Duodenal mucosa (tissue), 2 donors: Measurements from ENCODE around the gene MAP2K2.
A peak's percentile ranks its signal among the peaks of the same experiment; 100 is the strongest.
"Not testable (repeated sequence)": the region's sequence is repeated elsewhere in the genome, so short reads cannot be mapped to it uniquely, and the experiment has no call there.

Experiments
- H3K27ac ChIP-seq: one replicate; pipeline ENCODE4 v1.7.0; 2013; ENCODE audit warnings: low read depth, low read length
- H3K27me3 ChIP-seq, 2 donors: one replicate each; pipeline ENCODE4 v1.7.0; 2013; ENCODE audit warnings: low read length in 2 of 2, control low read depth in 1 of 2; ENCODE audit not compliant: insufficient read depth in 2 of 2, control insufficient read depth in 1 of 2
- H3K36me3 ChIP-seq, 2 donors: one replicate each; pipeline ENCODE4 v1.7.0; 2013; ENCODE audit warnings: low read length in 2 of 2, control low read depth in 1 of 2; ENCODE audit not compliant: insufficient read depth in 2 of 2, control insufficient read depth in 1 of 2
- H3K4me1 ChIP-seq, 2 donors: one replicate each; pipeline ENCODE4 v1.7.0; 2013; ENCODE audit warnings: low read length in 2 of 2, control low read depth in 1 of 2; ENCODE audit not compliant: insufficient read depth in 2 of 2, control insufficient read depth in 1 of 2
- H3K4me3 ChIP-seq, 2 donors: one replicate each; pipeline ENCODE4 v1.7.0; 2013; ENCODE audit warnings: low read length in 2 of 2, low read depth in 1 of 2
- H3K9ac ChIP-seq, 2 donors: one replicate each; pipeline ENCODE4 v1.7.0; 2013; ENCODE audit warnings: low read length in 2 of 2, low read depth in 1 of 2
- H3K9me3 ChIP-seq, 2 donors: one replicate each; pipeline ENCODE4 v1.7.0; 2013; ENCODE audit warnings: low read length in 2 of 2, control low read depth in 1 of 2; ENCODE audit not compliant: control insufficient read depth in 1 of 2

Gene MAP2K2

GRCh38 chr19:4123615-4124568 lies at the start of gene MAP2K2:
Gene MAP2K2 (minus strand): TSS chr19:4124122. CDS start chr19:4123875, 247 bp downstream.
- Histone ChIP-seq H3K27me3 (no peaks in the 10 kb centered on the region), H3K4me1 (peaks cover 21 to 26% of the 10 kb centered on the region in 2 donors), H3K36me3 (peaks cover 0 to 15% of the 10 kb centered on the region in 2 donors), H3K27ac (peak within 1 kb of the TSS; percentile 32), H3K4me3 (peak within 1 kb of the TSS; percentile 78 to 87), H3K9ac (peak within 1 kb of the TSS; percentile 83 to 97), H3K9me3 (no peaks in the 10 kb centered on the region)

GRCh38 chr19:4172861-4173473 lies 49.0 kb upstream of the MAP2K2 start:
- Histone ChIP-seq H3K4me1 (peaks cover 0 to 2% of the 10 kb centered on the region in 2 donors), H3K27ac (no peak overlapping the region)

GRCh38 chr19:4171676-4172075 lies 47.8 kb upstream of the MAP2K2 start:
- Histone ChIP-seq H3K9ac (no peak overlapping the region), H3K36me3 (peaks cover 8 to 17% of the 10 kb centered on the region in 2 donors), H3K27me3 (no peaks in the 10 kb centered on the region), H3K9me3 (no peaks in the 10 kb centered on the region), H3K4me3 (no peak overlapping the region), H3K4me1 (peaks cover 0 to 2% of the 10 kb centered on the region in 2 donors), H3K27ac (no peak overlapping the region)

More at GRCh38 chr19:4172861-4173473, 49.0 kb upstream of the MAP2K2 start:
- H3K4me3 ChIP-seq = no peak overlapping the region
- no peak overlapping the region for H3K9ac ChIP-seq
- peaks cover 11 to 17% of the 10 kb centered on the region in 2 donors for H3K36me3 ChIP-seq
- no peaks in the 10 kb centered on the region for H3K9me3 ChIP-seq
- no peaks in the 10 kb centered on the region for H3K27me3 ChIP-seq

GRCh38 chr19:4164262-4164661 lies 40.3 kb upstream of the MAP2K2 start:
- Histone ChIP-seq H3K4me1 (peaks cover 0 to 2% of the 10 kb centered on the region in 2 donors), H3K36me3 (peaks cover 3 to 25% of the 10 kb centered on the region in 2 donors), H3K9ac (no peak overlapping the region), H3K27me3 (no peaks in the 10 kb centered on the region), H3K27ac (no peak overlapping the region), H3K4me3 (no peak overlapping the region), H3K9me3 (no peaks in the 10 kb centered on the region)

GRCh38 chr19:4161415-4162077 lies 37.6 kb upstream of the MAP2K2 start:
- Histone ChIP-seq H3K27me3 (no peaks in the 10 kb centered on the region), H3K9me3 (no peaks in the 10 kb centered on the region), H3K36me3 (peaks cover 0 to 32% of the 10 kb centered on the region in 2 donors), H3K27ac (no peak overlapping the region), H3K4me3 (no peak overlapping the region), H3K9ac (no peak overlapping the region), H3K4me1 (peaks cover 0 to 7% of the 10 kb centered on the region in 2 donors)

- H3K9ac ChIP-seq, H3K27ac ChIP-seq, H3K4me3 ChIP-seq, H3K27me3 ChIP-seq, H3K9me3 ChIP-seq: not testable (repeated sequence)
- Histone ChIP-seq H3K4me1 (peaks cover under 1 to 15% of the 10 kb centered on the region in 2 donors), H3K36me3 (peaks cover 0 to 19% of the 10 kb centered on the region in 2 donors)
Measured at GRCh38 chr19:4157971-4158370, 34.0 kb upstream of the MAP2K2 start.

GRCh38 chr19:4157164-4157563 lies 33.2 kb upstream of the MAP2K2 start:
- Histone ChIP-seq H3K4me1 (peaks cover 6 to 18% of the 10 kb centered on the region in 2 donors), H3K27ac (no peak overlapping the region), H3K36me3 (peaks cover 0 to 19% of the 10 kb centered on the region in 2 donors), H3K27me3 (no peaks in the 10 kb centered on the region), H3K4me3 (peak overlapping the region; percentile 25 to 45), H3K9ac (no peak overlapping the region), H3K9me3 (no peaks in the 10 kb centered on the region)

- H3K27ac ChIP-seq = no peak overlapping the region
- no peaks in the 10 kb centered on the region for H3K9me3 ChIP-seq
- H3K4me1 ChIP-seq = peaks cover 6 to 24% of the 10 kb centered on the region in 2 donors
- peaks cover 0 to 10% of the 10 kb centered on the region in 2 donors for H3K36me3 ChIP-seq
- H3K9ac ChIP-seq = peak overlapping the region; percentile 49 to 61
- no peaks in the 10 kb centered on the region for H3K27me3 ChIP-seq
- H3K4me3 ChIP-seq = peak overlapping the region; percentile 63 to 76
Measured at GRCh38 chr19:4154571-4155312, 30.8 kb upstream of the MAP2K2 start.

GRCh38 chr19:4152241-4152998 lies 28.5 kb upstream of the MAP2K2 start:
- Histone ChIP-seq H3K9me3 (no peaks in the 10 kb centered on the region), H3K4me3 (peak overlapping the region in 1 of 2 donors; percentile 30), H3K9ac (no peak overlapping the region), H3K36me3 (peaks cover 0 to 3% of the 10 kb centered on the region in 2 donors), H3K4me1 (peaks cover 6 to 26% of the 10 kb centered on the region in 2 donors), H3K27me3 (no peaks in the 10 kb centered on the region), H3K27ac (no peak overlapping the region)
